Measurements from ENCODE around the gene CIT.

Gene CIT

DNA sequence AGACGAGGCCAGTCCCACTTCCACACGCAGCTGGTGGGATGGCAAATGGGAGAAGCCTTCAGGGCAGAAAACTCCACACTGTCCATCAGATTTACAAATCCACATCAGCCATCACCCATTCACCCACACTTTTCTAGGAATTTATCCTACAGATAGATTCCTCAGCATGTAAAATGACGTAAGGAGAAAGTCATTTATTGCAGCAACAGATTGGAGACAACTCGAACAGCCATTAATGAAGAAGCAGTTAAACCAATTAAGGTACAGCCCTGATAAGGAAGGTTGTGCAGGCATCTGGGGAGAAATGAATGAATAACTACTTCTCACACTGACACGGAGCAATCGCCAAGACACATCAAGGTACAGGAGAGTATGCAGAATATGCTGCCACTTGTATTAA, 183.0 kb downstream of the CIT start:
- H3K27me3 ChIP-seq (ENCODE audit: insufficient read depth, low read length) = no peaks in the 10 kb centered on the region
- no peaks in the 10 kb centered on the region for H3K4me1 ChIP-seq (ENCODE audit: insufficient read depth, low read length, severe bottlenecking)
- no peaks in the 10 kb centered on the region for H3F3A ChIP-seq (ENCODE audit: insufficient read depth, low read length)
- peaks cover 33% of the 10 kb centered on the region for H3K36me3 ChIP-seq (ENCODE audit: insufficient read depth, low read length)
- TF ChIP-seq CTCF (IDR thresholded peaks at IDR 0.05; ENCODE audit: low read length) = no peak
- no peak for TF ChIP-seq EZH2 (IDR thresholded peaks at IDR 0.05; ENCODE audit: borderline replicate concordance, low read length)
- no peaks in the 10 kb centered on the region for H3K79me2 ChIP-seq (ENCODE audit: insufficient read depth, low read length)
- no peak overlapping the region for H2AFZ ChIP-seq (ENCODE audit: low read length)
- no peak overlapping the region for H3K9ac ChIP-seq (ENCODE audit: low read length)
- no peaks in the 10 kb centered on the region for H3K9me3 ChIP-seq (ENCODE audit: low read length)
- no peaks in the 10 kb centered on the region for H3K9me2 ChIP-seq (ENCODE audit: low read depth, low read length)
- H3K27ac ChIP-seq (ENCODE audit: low read depth, low read length, poor library complexity, severe bottlenecking) = no peak overlapping the region
- no peak overlapping the region for H3K4me2 ChIP-seq (ENCODE audit: low read length)
- no peaks in the 10 kb centered on the region for H4K20me1 ChIP-seq (ENCODE audit: insufficient read depth, low read length)
- no peak overlapping the region for H3K4me3 ChIP-seq (ENCODE audit: low read depth, low read length, poor library complexity, severe bottlenecking)

GRCh38 chr12:119693511-119693910, 183.6 kb downstream of the CIT start:
- Histone ChIP-seq H3K9me3 (ENCODE audit: low read length) (no peaks in the 10 kb centered on the region), H3K36me3 (ENCODE audit: insufficient read depth, low read length) (peaks cover 33% of the 10 kb centered on the region), H3K27ac (ENCODE audit: low read depth, low read length, poor library complexity, severe bottlenecking) (no peak overlapping the region), H4K20me1 (ENCODE audit: insufficient read depth, low read length) (no peaks in the 10 kb centered on the region), H2AFZ (ENCODE audit: low read length) (no peak overlapping the region), H3K9ac (ENCODE audit: low read length) (no peak overlapping the region), H3K4me2 (ENCODE audit: low read length) (no peak overlapping the region), H3K27me3 (ENCODE audit: insufficient read depth, low read length) (no peaks in the 10 kb centered on the region), H3K9me2 (ENCODE audit: low read depth, low read length) (no peaks in the 10 kb centered on the region), H3K79me2 (ENCODE audit: insufficient read depth, low read length) (no peaks in the 10 kb centered on the region), H3F3A (ENCODE audit: insufficient read depth, low read length) (no peaks in the 10 kb centered on the region), H3K4me3 (ENCODE audit: low read depth, low read length, poor library complexity, severe bottlenecking) (no peak overlapping the region), H3K4me1 (ENCODE audit: insufficient read depth, low read length, severe bottlenecking) (no peaks in the 10 kb centered on the region)
- TF ChIP-seq CTCF (IDR thresholded peaks at IDR 0.05; ENCODE audit: low read length) = no peak
- TF ChIP-seq EZH2 (IDR thresholded peaks at IDR 0.05; ENCODE audit: borderline replicate concordance, low read length) = no peak

GRCh38 chr12:119692997-119693396, 184.1 kb downstream of the CIT start:
- Histone ChIP-seq H3K4me2 (ENCODE audit: low read length) (no peak overlapping the region), H3K9ac (ENCODE audit: low read length) (no peak overlapping the region), H3K4me3 (ENCODE audit: low read depth, low read length, poor library complexity, severe bottlenecking) (no peak overlapping the region), H3K27me3 (ENCODE audit: insufficient read depth, low read length) (no peaks in the 10 kb centered on the region), H3K79me2 (ENCODE audit: insufficient read depth, low read length) (no peaks in the 10 kb centered on the region), H3K36me3 (ENCODE audit: insufficient read depth, low read length) (peaks cover 37% of the 10 kb centered on the region), H3K27ac (ENCODE audit: low read depth, low read length, poor library complexity, severe bottlenecking) (no peak overlapping the region), H3K9me2 (ENCODE audit: low read depth, low read length) (no peaks in the 10 kb centered on the region), H2AFZ (ENCODE audit: low read length) (no peak overlapping the region), H4K20me1 (ENCODE audit: insufficient read depth, low read length) (no peaks in the 10 kb centered on the region), H3F3A (ENCODE audit: insufficient read depth, low read length) (no peaks in the 10 kb centered on the region), H3K9me3 (ENCODE audit: low read length) (no peaks in the 10 kb centered on the region), H3K4me1 (ENCODE audit: insufficient read depth, low read length, severe bottlenecking) (no peaks in the 10 kb centered on the region)
- TF ChIP-seq CTCF (IDR thresholded peaks at IDR 0.05; ENCODE audit: low read length) = no peak
- no peak for TF ChIP-seq EZH2 (IDR thresholded peaks at IDR 0.05; ENCODE audit: borderline replicate concordance, low read length)

All from OCI-LY1 (cell line).